ENCODE data around the gene PTPRT. TPM values are rescaled to one million over a fixed set of nuclear protein-coding genes. Genes with fewer than 3 reads are reported as not detected.

Gene PTPRT
- total and polyA plus RNA-seq, 2 donors (not counting 1 experiment from before 2014, with no cell fraction given) = not detected

- no peak overlapping the region for H3K27ac ChIP-seq (ENCODE audit: insufficient read depth, low read length)
- H4K20me1 ChIP-seq (ENCODE audit: control insufficient read depth, extremely low read depth, insufficient read depth, low read length) = no peaks in the 10 kb centered on the region
- no peak overlapping the region for H3K4me3 ChIP-seq (replicated peaks in 1 of 4; ENCODE audit: control extremely low read depth in 1 of 4, insufficient read depth in 1 of 4, low read depth in 3 of 4, low read length in 4 of 4)
- H3K4me1 ChIP-seq (ENCODE audit: control insufficient read depth, extremely low read depth, insufficient read depth, low read length) = no peaks in the 10 kb centered on the region
- no peaks in the 10 kb centered on the region for H3K36me3 ChIP-seq (ENCODE audit: control insufficient read depth, insufficient read depth, low read length)
- H3K9me3 ChIP-seq (ENCODE audit: control insufficient read depth, insufficient read depth, low read depth, low read length) = no peaks in the 10 kb centered on the region
- no peak overlapping the region for H3K9ac ChIP-seq (ENCODE audit: insufficient read depth, low read length)
- no peak for DNase-seq (ENCODE audit: low read depth in 2 of 2)
- H3K4me2 ChIP-seq (ENCODE audit: extremely low read depth, insufficient read depth, low read length) = no peak overlapping the region
- H3K27me3 ChIP-seq (ENCODE audit: control insufficient read depth, insufficient read depth, low read length) = no peaks in the 10 kb centered on the region
- no peak for TF ChIP-seq CTCF (conservative IDR thresholded peaks at IDR 0.05 in 1 of 2, IDR thresholded peaks at IDR 0.05 in 1 of 2; ENCODE audit: low read depth in 1 of 2, low read length in 2 of 2)
- TF ChIP-seq EZH2 (IDR thresholded peaks at IDR 0.05; ENCODE audit: low read length, missing control alignments) = no peak
- H2AFZ ChIP-seq (ENCODE audit: low read length) = no peak overlapping the region
- no peaks in the 10 kb centered on the region for H3K79me2 ChIP-seq (ENCODE audit: control insufficient read depth, insufficient read depth, low read length)
Observed at GRCh38 chr20:43229696-43230095, 40.0 kb upstream of the PTPRT start.

- DNase-seq (ENCODE audit: low read depth in 2 of 2) = peak in 1 of 2 donors; percentile 17
- no peak for TF ChIP-seq CTCF (conservative IDR thresholded peaks at IDR 0.05 in 1 of 2, IDR thresholded peaks at IDR 0.05 in 1 of 2; ENCODE audit: low read depth in 1 of 2, low read length in 2 of 2)
- no peak for TF ChIP-seq EZH2 (IDR thresholded peaks at IDR 0.05; ENCODE audit: low read length, missing control alignments)
Observed at GRCh38 chr20:43220612-43221011, 30.9 kb upstream of the PTPRT start.

GRCh38 chr20:43210901-43211300 is 21.2 kb upstream of the PTPRT start:
- DNase-seq (ENCODE audit: low read depth in 2 of 2) = no peak
- Histone ChIP-seq H3K79me2 (ENCODE audit: control insufficient read depth, insufficient read depth, low read length) (no peaks in the 10 kb centered on the region), H3K4me1 (ENCODE audit: control insufficient read depth, extremely low read depth, insufficient read depth, low read length) (no peaks in the 10 kb centered on the region), H3K27ac (ENCODE audit: insufficient read depth, low read length) (no peak overlapping the region), H3K4me2 (ENCODE audit: extremely low read depth, insufficient read depth, low read length) (no peak overlapping the region), H3K9me3 (ENCODE audit: control insufficient read depth, insufficient read depth, low read depth, low read length) (no peaks in the 10 kb centered on the region), H2AFZ (ENCODE audit: low read length) (no peak overlapping the region), H4K20me1 (ENCODE audit: control insufficient read depth, extremely low read depth, insufficient read depth, low read length) (no peaks in the 10 kb centered on the region), H3K4me3 (replicated peaks in 1 of 4; ENCODE audit: control extremely low read depth in 1 of 4, insufficient read depth in 1 of 4, low read depth in 3 of 4, low read length in 4 of 4) (no peak overlapping the region), H3K9ac (ENCODE audit: insufficient read depth, low read length) (no peak overlapping the region), H3K27me3 (ENCODE audit: control insufficient read depth, insufficient read depth, low read length) (no peaks in the 10 kb centered on the region), H3K36me3 (ENCODE audit: control insufficient read depth, insufficient read depth, low read length) (no peaks in the 10 kb centered on the region)
- no peak for TF ChIP-seq CTCF (conservative IDR thresholded peaks at IDR 0.05 in 1 of 2, IDR thresholded peaks at IDR 0.05 in 1 of 2; ENCODE audit: low read depth in 1 of 2, low read length in 2 of 2)
- no peak for TF ChIP-seq EZH2 (IDR thresholded peaks at IDR 0.05; ENCODE audit: low read length, missing control alignments)

More at GRCh38 chr20:43220612-43221011, 30.9 kb upstream of the PTPRT start:
- no peaks in the 10 kb centered on the region for H3K9me3 ChIP-seq (ENCODE audit: control insufficient read depth, insufficient read depth, low read depth, low read length)
- no peaks in the 10 kb centered on the region for H4K20me1 ChIP-seq (ENCODE audit: control insufficient read depth, extremely low read depth, insufficient read depth, low read length)
- H3K27me3 ChIP-seq (ENCODE audit: control insufficient read depth, insufficient read depth, low read length) = no peaks in the 10 kb centered on the region
- H3K4me3 ChIP-seq (replicated peaks in 1 of 4; ENCODE audit: control extremely low read depth in 1 of 4, insufficient read depth in 1 of 4, low read depth in 3 of 4, low read length in 4 of 4) = no peak overlapping the region
- H3K4me1 ChIP-seq (ENCODE audit: control insufficient read depth, extremely low read depth, insufficient read depth, low read length) = no peaks in the 10 kb centered on the region
- no peaks in the 10 kb centered on the region for H3K79me2 ChIP-seq (ENCODE audit: control insufficient read depth, insufficient read depth, low read length)
- H3K9ac ChIP-seq (ENCODE audit: insufficient read depth, low read length) = no peak overlapping the region
- no peak overlapping the region for H3K27ac ChIP-seq (ENCODE audit: insufficient read depth, low read length)
- no peak overlapping the region for H2AFZ ChIP-seq (ENCODE audit: low read length)
- H3K36me3 ChIP-seq (ENCODE audit: control insufficient read depth, insufficient read depth, low read length) = no peaks in the 10 kb centered on the region
- H3K4me2 ChIP-seq (ENCODE audit: extremely low read depth, insufficient read depth, low read length) = no peak overlapping the region
